OCI-LY3 (cell line): ENCODE data around the gene F2RL3.

Source experiments
- H2AFZ ChIP-seq: fragments of 200-600, 300-600 bp; shearing (Covaris generic); 2 replicates; pipeline ENCODE4 v1.6.0; 2014; ENCODE audit warnings: antibody characterized with exemption, low read depth, low read length
- H3K27ac ChIP-seq: fragments of 200-600, 300-600 bp; sonication (generic); 2 replicates; pipeline ENCODE4 v1.5.1; 2014; ENCODE audit warnings: mild to moderate bottlenecking, low read length, moderate library complexity, mixed read lengths
- H3K27me3 ChIP-seq: fragments of 200-600, 300-600 bp; sonication (generic); 2 replicates; pipeline ENCODE4 v1.6.1; 2014; ENCODE audit warnings: low read depth, low read length, mixed read lengths
- H3K36me3 ChIP-seq: fragments of 200-600, 300-600 bp; sonication (generic); replicated peaks from 2 replicates; pipeline ENCODE3; 2014; ENCODE audit warnings: low read depth, low read length, mixed read lengths
- H3K4me1 ChIP-seq: fragments of 300-600, 200-600 bp; sonication (generic); 2 replicates; pipeline ENCODE4 v1.6.1; 2014; ENCODE audit warnings: low read length, mixed read lengths
- H3K4me2 ChIP-seq: fragments of 200-600, 300-600 bp; sonication (generic); 2 replicates; pipeline ENCODE4 v1.6.1; 2014; ENCODE audit warnings: low read length, mixed read lengths
- H3K4me3 ChIP-seq: fragments of 300-600, 200-600 bp; sonication (generic); 2 replicates; pipeline ENCODE4 v1.5.1; 2014; ENCODE audit warnings: antibody characterized with exemption, mild to moderate bottlenecking, low read length, moderate library complexity
- H3K79me2 ChIP-seq: fragments of 300-600, 200-600 bp; shearing (Covaris generic); 2 replicates; pipeline ENCODE4 v1.6.1; 2014; ENCODE audit warnings: mild to moderate bottlenecking, low read length, mixed read lengths
- H3K9ac ChIP-seq: fragments of 300-600, 200-600 bp; shearing (Covaris generic); 2 replicates; pipeline ENCODE4 v1.6.0; 2014; ENCODE audit warnings: mild to moderate bottlenecking, low read length, moderate library complexity
- H3K9me3 ChIP-seq: fragments of 200-600, 300-600 bp; shearing (Covaris generic); 2 replicates; pipeline ENCODE4 v1.6.1; 2014; ENCODE audit warnings: low read length, mixed read lengths; ENCODE audit not compliant: insufficient read depth
- H4K20me1 ChIP-seq: fragments of 200-600, 300-600 bp; sonication (generic); 2 replicates; pipeline ENCODE4 v1.6.1; 2016; ENCODE audit warnings: low read length, mixed read lengths; ENCODE audit not compliant: insufficient read depth
- CTCF ChIP-seq: fragments of 200-600, 300-600 bp; sonication (generic); IDR thresholded peaks from 2 replicates; pipeline ENCODE4 v1.5.1; 2014; ENCODE audit warnings: antibody characterized with exemption, low read length, low read depth
- EZH2phosphoT487 ChIP-seq: fragments of 200-600 bp; shearing (Covaris generic); IDR thresholded peaks from 2 replicates; pipeline ENCODE4 v1.6.1; 2018; ENCODE audit warnings: antibody characterized with exemption, mixed run types, low read depth

F2RL3 gene

DNA sequence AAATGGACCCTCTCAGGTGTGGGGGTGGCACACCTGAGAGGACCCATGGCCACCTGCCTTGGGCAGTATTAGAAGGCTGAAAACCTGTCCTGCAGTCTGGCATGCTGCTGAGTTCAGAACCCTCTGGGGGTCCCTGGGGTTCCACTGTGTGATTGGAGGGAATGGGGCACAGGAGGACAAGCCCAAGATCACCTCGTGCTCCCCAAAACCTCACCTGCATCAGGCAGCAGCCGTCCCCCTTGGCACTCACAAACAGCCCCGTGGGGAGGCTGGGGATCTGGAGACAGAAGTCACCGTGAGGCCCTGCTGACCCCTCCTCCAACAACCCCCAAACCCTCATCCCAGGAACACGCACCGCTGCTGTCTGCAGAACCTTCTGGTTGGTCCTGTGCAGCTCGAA is 14.5 kb downstream of the F2RL3 start:
- H3K79me2 ChIP-seq = no peaks in the 10 kb centered on the region
- H2AFZ ChIP-seq = no peak overlapping the region
- no peak overlapping the region for H3K9ac ChIP-seq
- H3K36me3 ChIP-seq = no peaks in the 10 kb centered on the region
- no peak overlapping the region for H3K4me2 ChIP-seq
- H3K27me3 ChIP-seq = no peaks in the 10 kb centered on the region
- no peak for TF ChIP-seq EZH2phosphoT487
- H3K4me3 ChIP-seq = no peak overlapping the region
- H4K20me1 ChIP-seq = no peaks in the 10 kb centered on the region
- H3K27ac ChIP-seq = no peak overlapping the region
- no peaks in the 10 kb centered on the region for H3K9me3 ChIP-seq
- H3K4me1 ChIP-seq = no peaks in the 10 kb centered on the region

DNA sequence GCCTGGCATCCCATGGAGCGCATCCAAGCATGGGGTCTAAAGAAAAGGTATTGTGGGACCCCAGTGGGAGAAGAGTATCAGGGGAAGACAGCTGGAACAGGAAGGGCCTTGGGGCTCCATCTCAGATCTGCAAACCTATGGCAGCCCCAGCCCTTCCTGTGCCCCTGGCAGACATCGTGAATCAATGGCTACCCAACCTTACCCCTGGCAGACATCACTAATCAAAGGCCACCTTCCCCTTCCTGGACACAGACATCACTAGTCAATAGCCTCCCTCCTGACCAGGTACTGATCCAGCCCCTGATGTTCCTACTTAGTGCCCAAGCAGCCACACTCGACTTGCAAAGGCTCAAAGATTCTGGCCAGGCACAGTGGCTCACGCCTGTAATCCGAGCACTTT is 15.8 kb downstream of the F2RL3 start:
- H3K27me3 ChIP-seq = no peaks in the 10 kb centered on the region

GRCh38 chr19:16908759-16909158 is 20.0 kb downstream of the F2RL3 start:
- no peaks in the 10 kb centered on the region for H3K27me3 ChIP-seq
- no peak overlapping the region for H3K27ac ChIP-seq
- no peak overlapping the region for H3K4me3 ChIP-seq
- H4K20me1 ChIP-seq = no peaks in the 10 kb centered on the region
- no peak overlapping the region for H2AFZ ChIP-seq
- no peak overlapping the region for H3K4me2 ChIP-seq
- no peaks in the 10 kb centered on the region for H3K36me3 ChIP-seq
- H3K9me3 ChIP-seq = 0 out of 2 replicates have a peak, but pooled peaks cover 4% of the 10 kb centered on the region
- no peaks in the 10 kb centered on the region for H3K4me1 ChIP-seq
- TF ChIP-seq CTCF = no peak
- no peak for TF ChIP-seq EZH2phosphoT487
- H3K9ac ChIP-seq = no peak overlapping the region
- H3K79me2 ChIP-seq = no peaks in the 10 kb centered on the region

More for the DNA sequence above, 15.8 kb downstream of the F2RL3 start:
- no peaks in the 10 kb centered on the region for H3K79me2 ChIP-seq
- no peaks in the 10 kb centered on the region for H3K36me3 ChIP-seq
- no peak overlapping the region for H3K27ac ChIP-seq
- no peak overlapping the region for H3K4me2 ChIP-seq
- H2AFZ ChIP-seq = no peak overlapping the region
- H3K9ac ChIP-seq = no peak overlapping the region
- H3K4me1 ChIP-seq = no peaks in the 10 kb centered on the region
- H3K9me3 ChIP-seq = no peaks in the 10 kb centered on the region
- TF ChIP-seq CTCF = no peak
- TF ChIP-seq EZH2phosphoT487 = no peak
- H3K4me3 ChIP-seq = no peak overlapping the region
- no peaks in the 10 kb centered on the region for H4K20me1 ChIP-seq

GRCh38 chr19:16911046-16911445 is 22.2 kb downstream of the F2RL3 start:
- H3K4me3 ChIP-seq = no peak overlapping the region
- H3K27me3 ChIP-seq = no peaks in the 10 kb centered on the region
- H4K20me1 ChIP-seq = no peaks in the 10 kb centered on the region
- no peak overlapping the region for H2AFZ ChIP-seq
- H3K4me1 ChIP-seq = no peaks in the 10 kb centered on the region
- H3K9me3 ChIP-seq = 0 out of 2 replicates have a peak, but pooled peaks cover 4% of the 10 kb centered on the region
- H3K9ac ChIP-seq = no peak overlapping the region
- no peak overlapping the region for H3K27ac ChIP-seq
- no peaks in the 10 kb centered on the region for H3K36me3 ChIP-seq
- H3K4me2 ChIP-seq = no peak overlapping the region
- no peaks in the 10 kb centered on the region for H3K79me2 ChIP-seq
- TF ChIP-seq EZH2phosphoT487 (no peak), CTCF (no peak)

- Histone ChIP-seq H3K4me1 (no peaks in the 10 kb centered on the region), H3K4me2 (no peak overlapping the region), H3K79me2 (no peaks in the 10 kb centered on the region), H3K4me3 (no peak overlapping the region), H3K36me3 (no peaks in the 10 kb centered on the region), H2AFZ (no peak overlapping the region), H3K27ac (no peak overlapping the region), H3K27me3 (no peaks in the 10 kb centered on the region), H3K9me3 (0 out of 2 replicates have a peak, but pooled peaks cover 4% of the 10 kb centered on the region), H4K20me1 (no peaks in the 10 kb centered on the region), H3K9ac (no peak overlapping the region)
- no peak for TF ChIP-seq EZH2phosphoT487
- TF ChIP-seq CTCF = no peak
These were observed 24.0 kb downstream of the F2RL3 start for GRCh38 chr19:16912780-16913179.
